Retinal pigment epithelial cell (primary cell): ENCODE results near the gene GJC2.

ENCODE experiments used
- DNase-seq: peaks from one replicate; pipeline ENCODE4 v3.0.0-alpha.2; 2010; ENCODE audit warnings: low read depth
- H3K4me3 ChIP-seq: 2 replicates; pipeline ENCODE4 v1.5.1; 2011; ENCODE audit warnings: mild to moderate bottlenecking, low read length, control low read depth, moderate library complexity
- TF ChIP-seq, protein P1 (sequence below): conservative IDR thresholded peaks from 2 replicates; pipeline ENCODE4 v1.5.1; 2011; ENCODE audit warnings: low read depth, low read length, control low read depth, inconsistent platforms

The GJC2 gene

DNA sequence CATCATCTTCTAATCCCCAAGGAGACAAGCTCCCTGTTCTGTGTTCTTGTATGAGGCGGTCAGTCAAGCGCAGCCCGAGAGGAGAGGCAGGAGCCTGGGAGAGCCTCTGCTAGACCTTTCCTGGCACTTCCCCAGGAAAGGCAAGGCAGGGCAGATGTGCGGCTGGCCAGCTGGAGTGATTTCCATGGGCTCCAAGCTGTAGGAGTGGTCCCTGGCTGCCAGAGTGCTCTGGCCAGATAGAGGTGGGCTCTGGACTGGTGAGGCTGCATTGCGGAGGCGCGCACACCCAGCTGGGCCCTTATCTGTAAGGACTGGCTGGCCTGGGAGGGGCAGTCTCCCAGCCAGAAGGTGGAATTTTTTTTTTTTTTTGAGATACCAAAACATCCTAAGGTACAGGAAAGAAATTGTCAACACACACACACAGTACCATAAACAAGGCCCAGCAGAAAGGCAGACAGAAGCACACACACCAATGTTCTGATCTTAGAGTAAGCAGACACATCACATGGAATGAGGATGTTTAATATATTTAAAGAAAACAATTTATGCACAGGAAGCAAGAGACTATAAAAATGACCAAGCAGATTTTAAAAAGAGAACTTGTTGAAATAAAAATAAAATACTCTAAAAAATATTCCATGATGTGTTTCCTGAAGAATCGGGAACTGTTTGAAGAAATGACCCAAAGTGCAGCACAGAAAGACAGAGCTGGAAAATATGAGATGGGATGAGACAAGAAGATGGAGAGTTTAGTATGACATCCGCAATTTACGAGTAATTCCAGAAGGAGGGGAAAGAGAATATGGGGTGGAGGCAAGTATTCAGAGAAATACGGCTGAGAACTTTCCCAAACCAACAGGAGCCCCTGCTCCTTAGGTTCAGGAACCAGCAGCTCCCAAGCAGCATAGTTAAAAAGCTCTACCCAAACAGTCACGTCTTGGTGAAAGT, 29.3 kb downstream of the GJC2 start:
- TF ChIP-seq, protein P1, sequence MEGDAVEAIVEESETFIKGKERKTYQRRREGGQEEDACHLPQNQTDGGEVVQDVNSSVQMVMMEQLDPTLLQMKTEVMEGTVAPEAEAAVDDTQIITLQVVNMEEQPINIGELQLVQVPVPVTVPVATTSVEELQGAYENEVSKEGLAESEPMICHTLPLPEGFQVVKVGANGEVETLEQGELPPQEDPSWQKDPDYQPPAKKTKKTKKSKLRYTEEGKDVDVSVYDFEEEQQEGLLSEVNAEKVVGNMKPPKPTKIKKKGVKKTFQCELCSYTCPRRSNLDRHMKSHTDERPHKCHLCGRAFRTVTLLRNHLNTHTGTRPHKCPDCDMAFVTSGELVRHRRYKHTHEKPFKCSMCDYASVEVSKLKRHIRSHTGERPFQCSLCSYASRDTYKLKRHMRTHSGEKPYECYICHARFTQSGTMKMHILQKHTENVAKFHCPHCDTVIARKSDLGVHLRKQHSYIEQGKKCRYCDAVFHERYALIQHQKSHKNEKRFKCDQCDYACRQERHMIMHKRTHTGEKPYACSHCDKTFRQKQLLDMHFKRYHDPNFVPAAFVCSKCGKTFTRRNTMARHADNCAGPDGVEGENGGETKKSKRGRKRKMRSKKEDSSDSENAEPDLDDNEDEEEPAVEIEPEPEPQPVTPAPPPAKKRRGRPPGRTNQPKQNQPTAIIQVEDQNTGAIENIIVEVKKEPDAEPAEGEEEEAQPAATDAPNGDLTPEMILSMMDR = no peak
- DNase-seq = no peak
- H3K4me3 ChIP-seq = no peak overlapping the region

DNA sequence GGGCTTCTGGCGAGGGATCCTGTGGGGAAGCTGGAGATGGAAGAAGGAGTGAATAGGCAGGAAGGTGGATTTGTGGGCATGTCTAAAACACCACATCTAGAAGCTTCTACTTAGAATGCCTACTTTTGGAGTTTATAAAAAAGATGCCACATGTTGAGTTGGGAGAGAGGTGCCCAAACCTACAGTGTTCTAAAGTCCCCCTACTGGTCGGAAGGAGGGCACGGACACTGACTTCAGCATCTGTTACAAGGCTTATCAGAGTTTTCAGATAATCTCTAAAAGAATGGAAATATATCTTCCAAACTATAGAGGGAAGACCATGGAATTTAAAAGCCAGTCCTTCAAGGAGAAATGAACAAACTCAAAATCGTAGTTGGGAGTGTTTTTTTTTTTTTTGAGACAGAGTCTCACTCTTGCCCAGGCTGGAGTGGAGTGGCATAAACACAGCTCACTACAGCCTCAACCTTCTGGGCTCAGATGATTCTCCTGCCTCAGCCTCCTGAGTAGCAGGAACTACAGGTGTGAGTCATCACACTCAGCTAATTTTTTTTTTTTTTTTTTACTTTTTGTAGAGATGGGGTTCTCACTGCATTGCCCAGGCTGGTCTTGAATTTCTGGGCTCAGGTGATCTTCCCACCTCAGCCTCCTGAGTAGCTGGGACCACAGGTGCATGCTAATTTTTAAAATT, 30.7 kb downstream of the GJC2 start:
- no peak overlapping the region for H3K4me3 ChIP-seq
- DNase-seq = no peak
- TF ChIP-seq, protein P1 = peak; percentile 28

DNA sequence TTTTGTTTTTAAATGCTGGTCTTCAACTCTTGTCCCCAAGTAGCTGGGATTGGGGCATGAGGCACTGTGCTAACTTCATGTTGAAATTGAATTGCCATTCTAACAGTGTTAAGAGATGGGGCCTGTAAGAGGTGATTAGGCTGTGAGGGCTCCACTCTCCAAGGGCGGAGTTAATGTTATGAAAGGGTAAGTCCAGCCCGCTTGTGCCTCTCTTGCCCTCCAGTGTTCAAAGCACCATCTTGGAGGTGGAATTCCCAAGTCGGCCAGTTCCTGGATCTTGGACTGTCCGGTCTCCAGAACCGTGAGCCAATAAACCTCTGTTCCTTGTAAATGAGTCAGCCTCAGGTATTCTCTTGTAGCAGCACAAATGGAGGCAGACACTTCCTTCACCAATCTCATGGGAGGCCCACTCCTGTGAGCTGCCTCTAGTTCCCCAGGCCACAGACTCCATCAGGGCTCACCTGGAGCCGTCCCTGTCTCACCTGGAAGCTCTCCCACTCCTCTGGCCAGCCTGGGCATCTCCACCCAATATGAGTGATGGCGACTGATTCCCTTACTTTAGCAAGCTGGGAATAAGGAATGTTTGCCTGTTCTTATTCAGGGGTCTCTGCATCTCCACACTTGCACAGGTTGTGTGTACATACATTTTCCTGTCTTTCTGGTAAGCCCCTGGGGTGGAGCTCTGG, 31.4 kb downstream of the GJC2 start:
- TF ChIP-seq, protein P1 = no peak
- no peak for DNase-seq
- H3K4me3 ChIP-seq = no peak overlapping the region

DNA sequence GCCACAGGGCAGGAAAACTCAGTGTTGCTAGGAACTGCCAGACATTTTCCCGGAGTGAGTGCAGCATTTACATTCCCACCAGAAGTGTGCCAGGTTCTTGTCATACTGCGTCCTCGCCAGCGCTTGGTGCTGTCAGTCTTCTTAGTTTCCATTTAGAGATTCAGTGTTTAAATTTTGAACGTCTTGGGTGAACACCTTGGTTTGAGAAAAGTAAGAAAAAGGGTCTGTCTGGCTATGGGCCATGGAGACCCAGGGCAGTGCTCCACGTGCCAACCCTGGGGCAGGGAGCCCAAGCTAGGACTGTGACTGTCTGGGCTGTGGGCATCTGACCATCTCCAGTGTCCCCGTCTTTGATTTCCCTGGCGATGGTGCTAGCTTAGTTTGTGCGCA, 31.9 kb downstream of the GJC2 start:
- DNase-seq = no peak
- no peak overlapping the region for H3K4me3 ChIP-seq
- TF ChIP-seq, protein P1 = no peak

DNA sequence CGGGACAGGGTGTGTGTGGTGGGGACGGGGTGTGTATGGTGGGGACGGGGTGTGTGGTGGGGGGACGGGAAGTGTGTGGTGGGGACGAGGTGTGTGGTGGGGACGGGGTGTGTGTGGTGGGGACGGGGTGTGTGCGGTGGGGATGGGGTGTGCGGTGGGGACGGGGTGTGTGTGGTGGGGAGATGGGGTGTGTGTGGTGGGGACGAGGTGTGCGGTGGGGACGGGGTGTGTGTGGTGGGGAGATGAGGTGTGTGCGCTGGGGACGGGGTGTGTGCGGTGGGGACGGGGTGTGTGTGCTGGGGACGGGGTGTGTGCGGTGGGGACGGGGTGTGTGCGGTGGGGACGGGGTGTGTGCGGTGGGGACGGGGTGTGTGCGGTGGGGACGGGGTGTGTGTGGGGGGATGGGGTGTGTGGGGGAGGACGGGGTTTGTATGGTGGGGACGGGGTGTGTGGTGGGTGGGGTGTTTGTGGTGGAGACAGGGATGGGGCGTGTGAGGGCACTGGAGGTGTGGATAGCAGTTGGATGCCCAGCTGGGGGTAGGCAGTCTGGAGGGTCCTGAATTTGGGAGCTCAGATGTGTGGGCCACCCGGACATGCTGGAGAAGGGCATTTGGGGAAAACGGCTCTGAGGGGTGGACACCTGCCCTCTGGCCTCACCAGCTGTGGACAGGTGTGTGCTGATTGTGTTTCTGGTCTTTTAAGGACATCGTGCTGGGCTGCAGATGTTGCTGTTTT, 32.7 kb downstream of the GJC2 start:
- H3K4me3 ChIP-seq = no peak overlapping the region
- TF ChIP-seq, protein P1 = no peak
- DNase-seq = no peak

DNA sequence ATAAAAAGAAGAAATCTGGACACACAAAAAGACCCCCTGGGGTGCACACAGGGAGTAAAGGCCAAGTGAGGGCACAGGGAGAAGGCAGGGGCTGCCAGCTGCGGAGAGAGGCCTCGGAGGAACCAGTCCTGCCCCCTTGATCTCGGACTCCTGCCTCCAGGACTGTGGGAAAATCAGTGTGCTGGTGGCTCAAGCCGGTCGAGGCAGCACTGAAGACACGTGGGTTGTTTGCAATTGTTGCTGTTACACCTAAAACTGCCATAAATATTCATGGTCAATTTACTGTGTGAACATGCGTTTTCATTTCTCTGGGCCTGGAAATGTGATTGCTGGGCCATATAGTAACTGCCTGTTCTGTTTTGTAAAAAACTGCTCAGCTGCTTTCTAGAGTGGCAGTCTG, 34.4 kb downstream of the GJC2 start:
- DNase-seq = no peak
- TF ChIP-seq, protein P1 = no peak
- no peak overlapping the region for H3K4me3 ChIP-seq
